OCI-LY3 (cell line): ENCODE data around the gene TNFRSF4.

Experiments
- H2AFZ ChIP-seq: fragments of 200-600, 300-600 bp; shearing (Covaris generic); 2 replicates; pipeline ENCODE4 v1.6.0; 2014; ENCODE audit warnings: antibody characterized with exemption, low read depth, low read length
- H3K27ac ChIP-seq: fragments of 200-600, 300-600 bp; sonication (generic); 2 replicates; pipeline ENCODE4 v1.5.1; 2014; ENCODE audit warnings: mild to moderate bottlenecking, low read length, moderate library complexity, mixed read lengths
- H3K27me3 ChIP-seq: fragments of 200-600, 300-600 bp; sonication (generic); 2 replicates; pipeline ENCODE4 v1.6.1; 2014; ENCODE audit warnings: low read depth, low read length, mixed read lengths
- H3K36me3 ChIP-seq: fragments of 200-600, 300-600 bp; sonication (generic); replicated peaks from 2 replicates; pipeline ENCODE3; 2014; ENCODE audit warnings: low read depth, low read length, mixed read lengths
- H3K4me1 ChIP-seq: fragments of 300-600, 200-600 bp; sonication (generic); 2 replicates; pipeline ENCODE4 v1.6.1; 2014; ENCODE audit warnings: low read length, mixed read lengths
- H3K4me2 ChIP-seq: fragments of 200-600, 300-600 bp; sonication (generic); 2 replicates; pipeline ENCODE4 v1.6.1; 2014; ENCODE audit warnings: low read length, mixed read lengths
- H3K4me3 ChIP-seq: fragments of 300-600, 200-600 bp; sonication (generic); 2 replicates; pipeline ENCODE4 v1.5.1; 2014; ENCODE audit warnings: antibody characterized with exemption, mild to moderate bottlenecking, low read length, moderate library complexity
- H3K79me2 ChIP-seq: fragments of 300-600, 200-600 bp; shearing (Covaris generic); 2 replicates; pipeline ENCODE4 v1.6.1; 2014; ENCODE audit warnings: mild to moderate bottlenecking, low read length, mixed read lengths
- H3K9ac ChIP-seq: fragments of 300-600, 200-600 bp; shearing (Covaris generic); 2 replicates; pipeline ENCODE4 v1.6.0; 2014; ENCODE audit warnings: mild to moderate bottlenecking, low read length, moderate library complexity
- H3K9me3 ChIP-seq: fragments of 200-600, 300-600 bp; shearing (Covaris generic); 2 replicates; pipeline ENCODE4 v1.6.1; 2014; ENCODE audit warnings: low read length, mixed read lengths; ENCODE audit not compliant: insufficient read depth
- H4K20me1 ChIP-seq: fragments of 200-600, 300-600 bp; sonication (generic); 2 replicates; pipeline ENCODE4 v1.6.1; 2016; ENCODE audit warnings: low read length, mixed read lengths; ENCODE audit not compliant: insufficient read depth
- EZH2phosphoT487 ChIP-seq: fragments of 200-600 bp; shearing (Covaris generic); IDR thresholded peaks from 2 replicates; pipeline ENCODE4 v1.6.1; 2018; ENCODE audit warnings: antibody characterized with exemption, mixed run types, low read depth
- TF ChIP-seq, protein P1 (sequence below): fragments of 200-600, 300-600 bp; sonication (generic); IDR thresholded peaks from 2 replicates; pipeline ENCODE4 v1.5.1; 2014; ENCODE audit warnings: antibody characterized with exemption, low read length, low read depth

The TNFRSF4 gene

DNA sequence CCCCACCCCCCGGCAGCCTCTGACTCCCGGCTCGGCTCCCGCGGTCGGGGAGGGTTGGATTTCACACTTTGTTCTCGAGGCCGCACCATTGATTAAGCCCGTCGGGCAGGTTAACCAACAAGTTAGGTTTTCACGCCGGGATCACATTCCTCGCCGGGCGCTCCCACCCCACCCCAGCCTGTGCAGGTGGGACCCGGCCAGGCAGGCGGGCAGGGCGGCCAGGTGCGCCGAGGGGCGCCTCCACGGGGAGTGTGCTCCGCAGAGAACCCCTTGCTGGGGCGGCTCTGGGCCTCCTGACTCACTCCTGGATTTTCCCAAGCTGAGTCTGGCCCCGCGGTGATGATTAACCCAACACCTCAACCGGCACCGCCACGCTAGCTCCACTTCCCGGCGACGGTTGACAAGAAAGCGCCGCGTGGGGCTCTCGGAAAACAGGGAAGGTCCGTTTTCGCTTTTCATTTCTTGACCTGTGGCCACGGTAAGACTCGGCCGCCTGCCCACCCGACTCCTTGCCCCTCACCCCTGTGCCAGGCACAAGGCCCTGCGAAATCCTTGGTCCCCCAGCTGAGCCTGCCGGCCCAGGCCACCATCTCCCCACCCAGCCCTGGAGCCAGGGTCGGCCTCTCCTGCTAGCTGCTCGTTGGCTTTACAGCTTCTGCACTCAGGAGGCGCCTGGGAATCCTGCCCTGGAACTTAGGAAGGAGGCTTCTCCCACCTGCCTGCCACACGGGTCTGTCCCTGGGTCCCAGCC, 49.1 kb downstream of the TNFRSF4 start:
- H3K27ac ChIP-seq, result no peak overlapping the region
- peaks cover 16% of the 10 kb centered on the region for H3K4me1 ChIP-seq
- H3K4me2 ChIP-seq, result no peak overlapping the region

DNA sequence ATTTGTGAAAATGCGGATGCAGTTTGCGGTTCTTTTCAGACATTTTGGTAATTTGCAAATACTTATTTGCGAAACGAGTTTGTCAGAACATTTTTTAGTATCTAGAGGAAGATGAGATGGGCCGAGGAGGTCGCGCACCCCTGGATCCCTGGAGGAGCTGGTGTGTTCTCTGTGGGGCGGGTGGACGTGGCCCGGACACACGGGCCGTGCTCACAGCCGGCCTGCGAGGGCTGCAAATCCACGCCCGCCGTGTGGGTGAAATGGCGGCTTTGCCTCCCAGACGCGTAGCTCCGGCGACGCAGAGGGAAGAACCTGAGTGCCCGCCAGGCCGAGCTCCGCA, 49.6 kb downstream of the TNFRSF4 start:
- Histone ChIP-seq H3K36me3 (no peaks in the 10 kb centered on the region), H4K20me1 (no peaks in the 10 kb centered on the region), H3K27ac (no peak overlapping the region), H3K9me3 (no peaks in the 10 kb centered on the region), H2AFZ (no peak overlapping the region), H3K9ac (no peak overlapping the region), H3K4me3 (no peak overlapping the region), H3K79me2 (no peaks in the 10 kb centered on the region), H3K4me2 (no peak overlapping the region), H3K4me1 (peaks cover 11% of the 10 kb centered on the region), H3K27me3 (peaks cover 11% of the 10 kb centered on the region)
- TF ChIP-seq EZH2phosphoT487, result no peak
- TF ChIP-seq, protein P1, sequence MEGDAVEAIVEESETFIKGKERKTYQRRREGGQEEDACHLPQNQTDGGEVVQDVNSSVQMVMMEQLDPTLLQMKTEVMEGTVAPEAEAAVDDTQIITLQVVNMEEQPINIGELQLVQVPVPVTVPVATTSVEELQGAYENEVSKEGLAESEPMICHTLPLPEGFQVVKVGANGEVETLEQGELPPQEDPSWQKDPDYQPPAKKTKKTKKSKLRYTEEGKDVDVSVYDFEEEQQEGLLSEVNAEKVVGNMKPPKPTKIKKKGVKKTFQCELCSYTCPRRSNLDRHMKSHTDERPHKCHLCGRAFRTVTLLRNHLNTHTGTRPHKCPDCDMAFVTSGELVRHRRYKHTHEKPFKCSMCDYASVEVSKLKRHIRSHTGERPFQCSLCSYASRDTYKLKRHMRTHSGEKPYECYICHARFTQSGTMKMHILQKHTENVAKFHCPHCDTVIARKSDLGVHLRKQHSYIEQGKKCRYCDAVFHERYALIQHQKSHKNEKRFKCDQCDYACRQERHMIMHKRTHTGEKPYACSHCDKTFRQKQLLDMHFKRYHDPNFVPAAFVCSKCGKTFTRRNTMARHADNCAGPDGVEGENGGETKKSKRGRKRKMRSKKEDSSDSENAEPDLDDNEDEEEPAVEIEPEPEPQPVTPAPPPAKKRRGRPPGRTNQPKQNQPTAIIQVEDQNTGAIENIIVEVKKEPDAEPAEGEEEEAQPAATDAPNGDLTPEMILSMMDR, result no peak

More for the DNA sequence above, 49.1 kb downstream of the TNFRSF4 start:
- no peak overlapping the region for H3K9ac ChIP-seq
- no peak overlapping the region for H3K4me3 ChIP-seq
- TF ChIP-seq, protein P1, result no peak
- TF ChIP-seq EZH2phosphoT487, result no peak
- no peaks in the 10 kb centered on the region for H3K36me3 ChIP-seq
- H3K79me2 ChIP-seq, result no peaks in the 10 kb centered on the region
- H3K9me3 ChIP-seq, result no peaks in the 10 kb centered on the region
- peaks cover 17% of the 10 kb centered on the region for H3K27me3 ChIP-seq
- H4K20me1 ChIP-seq, result no peaks in the 10 kb centered on the region
- no peak overlapping the region for H2AFZ ChIP-seq

- no peak overlapping the region for H3K9ac ChIP-seq
- H3K27ac ChIP-seq, result no peak overlapping the region
- H3K4me1 ChIP-seq, result peaks cover 5% of the 10 kb centered on the region
- TF ChIP-seq, protein P1, result no peak
- no peak for TF ChIP-seq EZH2phosphoT487
- no peak overlapping the region for H3K4me2 ChIP-seq
- no peaks in the 10 kb centered on the region for H3K79me2 ChIP-seq
- no peaks in the 10 kb centered on the region for H3K36me3 ChIP-seq
- H4K20me1 ChIP-seq, result no peaks in the 10 kb centered on the region
- H3K27me3 ChIP-seq, result peaks cover 4% of the 10 kb centered on the region
- no peak overlapping the region for H3K4me3 ChIP-seq
- no peak overlapping the region for H2AFZ ChIP-seq
- no peaks in the 10 kb centered on the region for H3K9me3 ChIP-seq
These were observed 50.3 kb downstream of the TNFRSF4 start for GRCh38 chr1:1163538-1164070.

GRCh38 chr1:1162597-1163537, 51.1 kb downstream of the TNFRSF4 start:
- Histone ChIP-seq H3K79me2 (no peaks in the 10 kb centered on the region), H4K20me1 (no peaks in the 10 kb centered on the region), H2AFZ (no peak overlapping the region), H3K9me3 (no peaks in the 10 kb centered on the region), H3K9ac (no peak overlapping the region), H3K27me3 (no peaks in the 10 kb centered on the region), H3K4me2 (no peak overlapping the region), H3K4me1 (peaks cover 6% of the 10 kb centered on the region), H3K4me3 (no peak overlapping the region), H3K27ac (no peak overlapping the region), H3K36me3 (no peaks in the 10 kb centered on the region)
- TF ChIP-seq, protein P1, result no peak
- no peak for TF ChIP-seq EZH2phosphoT487
